IPS-18c (cell line): ENCODE results near the gene JAKMIP2.
"Not testable (repeated sequence)": the region's sequence is repeated elsewhere in the genome, so short reads cannot be mapped to it uniquely, and the experiment has no call there.

Experiments
- H3K4me3 ChIP-seq: 2 replicates; pipeline ENCODE4 v1.7.0; 2013; ENCODE audit warnings: low read depth, mild to moderate bottlenecking, low read length, moderate library complexity; ENCODE audit not compliant: insufficient read depth
- H3K9me3 ChIP-seq: one replicate; pipeline ENCODE4 v1.6.1; 2013; ENCODE audit warnings: mild to moderate bottlenecking, low read length, moderate library complexity; ENCODE audit not compliant: control insufficient read depth, insufficient read depth

JAKMIP2 gene

GRCh38 chr5:147731431-147732290, 50.9 kb downstream of the JAKMIP2 start:
- no peak overlapping the region for H3K4me3 ChIP-seq
- H3K9me3 ChIP-seq: no peaks in the 10 kb centered on the region

GRCh38 chr5:147727200-147727599, 55.3 kb downstream of the JAKMIP2 start:
- H3K9me3 ChIP-seq: no peaks in the 10 kb centered on the region
- no peak overlapping the region for H3K4me3 ChIP-seq

- not testable (repeated sequence) for H3K9me3 ChIP-seq
- H3K4me3 ChIP-seq: peak overlapping the region; percentile 21; the same call in 1 of the 2 replicates
These were observed 61.2 kb downstream of the JAKMIP2 start for GRCh38 chr5:147721191-147721960.

- Histone ChIP-seq H3K4me3 (no peak overlapping the region), H3K9me3 (no peaks in the 10 kb centered on the region)
These were observed 68.8 kb downstream of the JAKMIP2 start for GRCh38 chr5:147713550-147714295.

- Histone ChIP-seq H3K9me3 (no peaks in the 10 kb centered on the region), H3K4me3 (no peak overlapping the region)
These were observed 69.9 kb downstream of the JAKMIP2 start for GRCh38 chr5:147712598-147712997.

GRCh38 chr5:147712019-147712418, 70.5 kb downstream of the JAKMIP2 start:
- Histone ChIP-seq H3K9me3 (no peaks in the 10 kb centered on the region), H3K4me3 (no peak overlapping the region)

- Histone ChIP-seq H3K9me3 (no peaks in the 10 kb centered on the region), H3K4me3 (no peak overlapping the region)
These were observed 71.5 kb downstream of the JAKMIP2 start for GRCh38 chr5:147711019-147711418.

- Histone ChIP-seq H3K9me3 (no peaks in the 10 kb centered on the region), H3K4me3 (no peak overlapping the region)
These were observed 73.8 kb downstream of the JAKMIP2 start for GRCh38 chr5:147708708-147709107.

GRCh38 chr5:147704544-147704943, 78.0 kb downstream of the JAKMIP2 start:
- H3K4me3 ChIP-seq: no peak overlapping the region
- no peaks in the 10 kb centered on the region for H3K9me3 ChIP-seq

GRCh38 chr5:147701468-147701867, 81.1 kb downstream of the JAKMIP2 start:
- Histone ChIP-seq H3K9me3 (peaks cover 9% of the 10 kb centered on the region), H3K4me3 (no peak overlapping the region)

- no peak overlapping the region for H3K4me3 ChIP-seq
These were observed 82.9 kb downstream of the JAKMIP2 start for GRCh38 chr5:147699496-147700088.

GRCh38 chr5:147697380-147697779, 85.1 kb downstream of the JAKMIP2 start:
- H3K4me3 ChIP-seq: peak overlapping the region; percentile 17; the same call in 1 of the 2 replicates
- peaks cover 9% of the 10 kb centered on the region for H3K9me3 ChIP-seq

More at GRCh38 chr5:147699496-147700088, 82.9 kb downstream of the JAKMIP2 start:
- peaks cover 9% of the 10 kb centered on the region for H3K9me3 ChIP-seq

GRCh38 chr5:147694772-147695171, 87.8 kb downstream of the JAKMIP2 start:
- Histone ChIP-seq H3K4me3 (no peak overlapping the region), H3K9me3 (peaks cover 9% of the 10 kb centered on the region)

GRCh38 chr5:147693233-147693632, 89.3 kb downstream of the JAKMIP2 start:
- no peak overlapping the region for H3K4me3 ChIP-seq
- H3K9me3 ChIP-seq: peaks cover 12% of the 10 kb centered on the region

- Histone ChIP-seq H3K4me3 (no peak overlapping the region), H3K9me3 (peaks cover 2% of the 10 kb centered on the region)
These were observed 91.4 kb downstream of the JAKMIP2 start for GRCh38 chr5:147691130-147691529.

GRCh38 chr5:147690595-147690994, 91.9 kb downstream of the JAKMIP2 start:
- Histone ChIP-seq H3K9me3 (peaks cover 2% of the 10 kb centered on the region), H3K4me3 (no peak overlapping the region)

- H3K9me3 ChIP-seq: peaks cover 2% of the 10 kb centered on the region
- no peak overlapping the region for H3K4me3 ChIP-seq
These were observed 93.1 kb downstream of the JAKMIP2 start for GRCh38 chr5:147689426-147689825.
